ENCODE results near the gene NCAM1.

DNA sequence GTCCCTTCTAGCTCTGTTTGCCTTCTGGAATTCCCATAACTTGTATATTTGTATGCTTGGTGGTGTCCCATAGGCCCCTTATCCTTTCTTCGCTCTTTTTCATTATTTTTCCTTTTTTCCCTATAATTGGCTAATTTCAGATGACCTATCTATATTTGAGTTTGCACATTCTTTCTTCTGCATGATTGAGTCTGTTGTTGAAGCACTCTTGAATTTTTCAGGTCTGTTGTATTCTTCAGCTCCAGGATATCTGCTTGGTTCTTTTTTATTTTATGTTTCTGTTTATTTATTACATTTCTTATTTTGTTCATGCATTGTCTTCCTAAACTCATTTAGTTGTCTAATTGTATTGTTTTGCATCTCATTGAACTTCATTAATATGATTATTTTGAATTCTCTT lies 28.0 kb downstream of the NCAM1 start:
- no peak for TF ChIP-seq EZH2phosphoT487 (IDR thresholded peaks at IDR 0.05; ENCODE audit: unreplicated experiment)
- TF ChIP-seq, protein P1, sequence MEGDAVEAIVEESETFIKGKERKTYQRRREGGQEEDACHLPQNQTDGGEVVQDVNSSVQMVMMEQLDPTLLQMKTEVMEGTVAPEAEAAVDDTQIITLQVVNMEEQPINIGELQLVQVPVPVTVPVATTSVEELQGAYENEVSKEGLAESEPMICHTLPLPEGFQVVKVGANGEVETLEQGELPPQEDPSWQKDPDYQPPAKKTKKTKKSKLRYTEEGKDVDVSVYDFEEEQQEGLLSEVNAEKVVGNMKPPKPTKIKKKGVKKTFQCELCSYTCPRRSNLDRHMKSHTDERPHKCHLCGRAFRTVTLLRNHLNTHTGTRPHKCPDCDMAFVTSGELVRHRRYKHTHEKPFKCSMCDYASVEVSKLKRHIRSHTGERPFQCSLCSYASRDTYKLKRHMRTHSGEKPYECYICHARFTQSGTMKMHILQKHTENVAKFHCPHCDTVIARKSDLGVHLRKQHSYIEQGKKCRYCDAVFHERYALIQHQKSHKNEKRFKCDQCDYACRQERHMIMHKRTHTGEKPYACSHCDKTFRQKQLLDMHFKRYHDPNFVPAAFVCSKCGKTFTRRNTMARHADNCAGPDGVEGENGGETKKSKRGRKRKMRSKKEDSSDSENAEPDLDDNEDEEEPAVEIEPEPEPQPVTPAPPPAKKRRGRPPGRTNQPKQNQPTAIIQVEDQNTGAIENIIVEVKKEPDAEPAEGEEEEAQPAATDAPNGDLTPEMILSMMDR (conservative IDR thresholded peaks at IDR 0.05; ENCODE audit: low read depth in 2 of 2), result no peak
